Ovary (tissue), 9 donors: Measurements from ENCODE around the gene HSPA9. TPM values are rescaled to one million over a fixed set of nuclear protein-coding genes. Genes with fewer than 3 reads are reported as not detected.

Experiments used
- DNase-seq, 5 donors: peaks; one replicate each; pipeline ENCODE4 v3.0.0-alpha.2; 2019 to 2020
- H3K27ac ChIP-seq, 2 donors: fragments of 200-600 bp; one replicate each; pipeline versions ENCODE4 v1.5.1 to v1.8.0; 2019 to 2022
- H3K27me3 ChIP-seq: fragments of 200-600 bp; one replicate; pipeline ENCODE4 v1.8.0; 2022
- H3K36me3 ChIP-seq: fragments of 200-600 bp; sonication (generic); one replicate; pipeline ENCODE4 v1.5.1; 2019
- H3K4me1 ChIP-seq: one replicate; pipeline ENCODE4 v1.8.1; 2013; ENCODE audit warnings: mild to moderate bottlenecking, moderate library complexity; ENCODE audit not compliant: insufficient read depth
- H3K4me3 ChIP-seq: fragments of 200-600 bp; sonication (generic); one replicate; pipeline ENCODE4 v1.5.1; 2017
- H3K9me3 ChIP-seq, 2 donors: fragments of 200-600 bp in 1 of 2; sonication (generic) in 1 of 2; one replicate each; pipeline versions ENCODE4 v1.5.1 to v1.8.1; 2013 to 2019; ENCODE audit warnings: mild to moderate bottlenecking in 1 of 2, moderate library complexity in 1 of 2
- CTCF ChIP-seq, 3 donors: fragments of 450-650 bp in 2 of 3; fragments of 200-600 bp in 1 of 3; IDR thresholded peaks; one replicate each; pipeline versions ENCODE4 v1.5.1 to v1.8.0; 2016 to 2022; ENCODE audit warnings: antibody characterized with exemption in 3 of 3, mild to moderate bottlenecking in 1 of 3
- EP300 ChIP-seq: sonication (generic); formaldehyde crosslinking; IDR thresholded peaks from one replicate; pipeline ENCODE4 v1.6.1; 2017; ENCODE audit warnings: antibody characterized with exemption
- POLR2A ChIP-seq: fragments of 450-650 bp; IDR thresholded peaks from one replicate; pipeline ENCODE4 v1.6.1; 2017; ENCODE audit warnings: antibody characterized with exemption, mild to moderate bottlenecking, moderate library complexity
- WGBS, 3 donors: extraction: QIAGEN DNeasy Blood & Tissue Kit in 1 of 3; methylation state at CpG; one replicate each; pipeline versions ENCODE4 v1.1.5 to v1.1.7; 2013 to 2017; 5-methylcytosine and 5-hydroxymethylcytosine counted together
- intact Hi-C, 4 donors: fragments of 100-400 bp; cut with DNase I; formaldehyde crosslinking; loops; one replicate each; pipeline versions ENCODE4 v1.11.0 to v1.15.1; 2022 to 2023
- polyA plus RNA-seq, 2 donors: library from polyadenylated mRNA; stranded (reverse); fragments of 200-250 nt in 1 of 2; fragments of 350-450 nt in 1 of 2; fragmentation: Illumina TruSeq in 1 of 2; extraction: RNeasy Lipid Tissue Mini Kit (QIAGEN cat#74804) in 1 of 2; gene quantifications; one replicate each; pipeline ENCODE4 v1.2.3, GENCODE V29; 2013 to 2014
- total RNA-seq, 7 donors: library from RNA; depleted of rRNA in 2 of 7; stranded (reverse); fragments of >200 nt in 2 of 7; fragmentation: NEBNext Ultra II Directional in 3 of 7; extraction: Animal tissue kit (Norgen Biotek cat#: 25700) in 3 of 7; gene quantifications; one replicate each; pipeline versions ENCODE4 v1.1.0 to v1.2.4, GENCODE V29; 2016 to 2023
- donor health status: DM: no; HTN: no; CAD: no; lungs with moderate emphysema.
- donor health status: DM: no; HTN: no; CAD: no.
- donor health status: Bipolar disorder and iron deficiency.
- donor health status: DM: yes; HTN: yes; CAD: no.
- donor health status: DM: no; HTN: no; CAD: no.
- donor health status: DM: yes; HTN: yes; CAD: no.

Gene HSPA9
- total and polyA plus RNA-seq, 9 donors, result 85.4 to 340 (median 180) TPM

- no peak overlapping the region for H3K27ac ChIP-seq
- TF ChIP-seq CTCF (IDR thresholded peaks at IDR 0.05) (no peak), EP300 (no peak), POLR2A (no peak)
- H3K27me3 ChIP-seq, result no peaks in the 10 kb centered on the region
- H3K36me3 ChIP-seq, result no peaks in the 10 kb centered on the region
- peak overlapping the region; percentile 89 for H3K4me3 ChIP-seq
- H3K4me1 ChIP-seq, result peaks cover 18% of the 10 kb centered on the region
- intact Hi-C loops, result no loop called here
- WGBS, 3 donors, result 8 to 18% (median 13%) methylated on average over 6 of the region's 6 CpGs
- no peaks in the 10 kb centered on the region for H3K9me3 ChIP-seq
- DNase-seq, result no peak
Measured at GRCh38 chr5:138541511-138542179, 33.6 kb downstream of the HSPA9 start.

- Histone ChIP-seq H3K27me3 (no peaks in the 10 kb centered on the region), H3K9me3 (no peaks in the 10 kb centered on the region), H3K27ac (no peak overlapping the region), H3K4me3 (no peak overlapping the region), H3K36me3 (no peaks in the 10 kb centered on the region), H3K4me1 (peaks cover 12% of the 10 kb centered on the region)
- intact Hi-C loops, result no loop called here
- DNase-seq, result no peak
- TF ChIP-seq POLR2A (no peak), CTCF (IDR thresholded peaks at IDR 0.05) (no peak), EP300 (no peak)
Measured at GRCh38 chr5:138539791-138540190, 35.4 kb downstream of the HSPA9 start.

- DNase-seq, result no peak
- TF ChIP-seq EP300 (no peak), POLR2A (no peak), CTCF (IDR thresholded peaks at IDR 0.05) (no peak)
- 62 to 67% (median 64%) methylated on average over 2 of the region's 2 CpGs for WGBS, 3 donors
- Histone ChIP-seq H3K4me3 (no peak overlapping the region), H3K27ac (no peak overlapping the region), H3K4me1 (peaks cover 8% of the 10 kb centered on the region), H3K36me3 (no peaks in the 10 kb centered on the region), H3K9me3 (no peaks in the 10 kb centered on the region), H3K27me3 (no peaks in the 10 kb centered on the region)
- intact Hi-C loops, result no loop called here
Measured at GRCh38 chr5:138538943-138539627, 36.1 kb downstream of the HSPA9 start.

GRCh38 chr5:138536665-138537315 lies 38.4 kb downstream of the HSPA9 start:
- no peak for TF ChIP-seq EP300
- no peak for TF ChIP-seq CTCF (IDR thresholded peaks at IDR 0.05)
- TF ChIP-seq POLR2A, result no peak
- no peak for DNase-seq
- no peak overlapping the region for H3K27ac ChIP-seq
- H3K36me3 ChIP-seq, result no peaks in the 10 kb centered on the region
- peaks cover 5% of the 10 kb centered on the region for H3K4me1 ChIP-seq
- WGBS, 3 donors, result 57 to 65% (median 59%) methylated on average over 4 of the region's 4 CpGs
- no peaks in the 10 kb centered on the region for H3K27me3 ChIP-seq
- H3K4me3 ChIP-seq, result no peak overlapping the region
- intact Hi-C loops, result no loop called here
- H3K9me3 ChIP-seq, result no peaks in the 10 kb centered on the region
